Measurements from ENCODE around the gene CDK19. TPM values are rescaled to one million over a fixed set of nuclear protein-coding genes. Genes with fewer than 3 reads are reported as not detected.

Gene CDK19
- total and polyA plus RNA-seq, 2 of the 13 experiments (the other 11 are each of a cell fraction or from before 2014, with no cell fraction given): 13.4 to 27.0 TPM

DNA sequence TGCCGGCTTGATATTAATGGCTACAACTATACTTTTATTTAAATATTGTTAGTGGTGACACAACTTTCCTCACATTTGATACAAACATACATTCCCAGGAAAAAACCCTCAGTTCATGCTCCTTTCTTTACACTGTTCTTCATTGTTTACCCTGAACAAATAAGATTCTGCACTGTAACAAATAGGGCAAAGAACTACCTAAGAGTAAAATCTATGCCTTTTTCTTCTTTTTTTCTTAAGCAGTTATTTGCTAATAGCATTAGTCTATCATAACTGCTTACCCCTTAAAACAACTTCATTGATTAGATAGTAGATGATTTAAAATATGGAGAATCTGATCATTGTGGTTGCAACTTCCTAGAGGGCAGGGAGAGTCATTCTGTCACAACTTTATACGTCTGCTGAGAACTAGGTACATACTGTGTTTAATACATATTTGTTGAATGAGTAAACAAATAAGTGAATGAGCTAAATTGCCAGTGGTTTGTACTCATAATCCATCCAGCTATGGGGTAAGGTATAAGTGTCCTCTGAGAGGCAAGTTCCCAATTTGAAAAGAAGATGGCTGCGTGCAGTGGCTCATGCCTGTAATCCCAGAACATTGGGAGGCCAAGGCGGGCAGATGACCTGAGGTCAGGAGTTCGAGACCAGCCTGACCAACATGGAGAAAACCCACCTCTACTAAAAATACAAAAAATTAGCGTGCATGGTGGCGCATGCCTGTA is 161.0 kb downstream of the CDK19 start (continued):
- TF ChIP-seq, protein P1, sequence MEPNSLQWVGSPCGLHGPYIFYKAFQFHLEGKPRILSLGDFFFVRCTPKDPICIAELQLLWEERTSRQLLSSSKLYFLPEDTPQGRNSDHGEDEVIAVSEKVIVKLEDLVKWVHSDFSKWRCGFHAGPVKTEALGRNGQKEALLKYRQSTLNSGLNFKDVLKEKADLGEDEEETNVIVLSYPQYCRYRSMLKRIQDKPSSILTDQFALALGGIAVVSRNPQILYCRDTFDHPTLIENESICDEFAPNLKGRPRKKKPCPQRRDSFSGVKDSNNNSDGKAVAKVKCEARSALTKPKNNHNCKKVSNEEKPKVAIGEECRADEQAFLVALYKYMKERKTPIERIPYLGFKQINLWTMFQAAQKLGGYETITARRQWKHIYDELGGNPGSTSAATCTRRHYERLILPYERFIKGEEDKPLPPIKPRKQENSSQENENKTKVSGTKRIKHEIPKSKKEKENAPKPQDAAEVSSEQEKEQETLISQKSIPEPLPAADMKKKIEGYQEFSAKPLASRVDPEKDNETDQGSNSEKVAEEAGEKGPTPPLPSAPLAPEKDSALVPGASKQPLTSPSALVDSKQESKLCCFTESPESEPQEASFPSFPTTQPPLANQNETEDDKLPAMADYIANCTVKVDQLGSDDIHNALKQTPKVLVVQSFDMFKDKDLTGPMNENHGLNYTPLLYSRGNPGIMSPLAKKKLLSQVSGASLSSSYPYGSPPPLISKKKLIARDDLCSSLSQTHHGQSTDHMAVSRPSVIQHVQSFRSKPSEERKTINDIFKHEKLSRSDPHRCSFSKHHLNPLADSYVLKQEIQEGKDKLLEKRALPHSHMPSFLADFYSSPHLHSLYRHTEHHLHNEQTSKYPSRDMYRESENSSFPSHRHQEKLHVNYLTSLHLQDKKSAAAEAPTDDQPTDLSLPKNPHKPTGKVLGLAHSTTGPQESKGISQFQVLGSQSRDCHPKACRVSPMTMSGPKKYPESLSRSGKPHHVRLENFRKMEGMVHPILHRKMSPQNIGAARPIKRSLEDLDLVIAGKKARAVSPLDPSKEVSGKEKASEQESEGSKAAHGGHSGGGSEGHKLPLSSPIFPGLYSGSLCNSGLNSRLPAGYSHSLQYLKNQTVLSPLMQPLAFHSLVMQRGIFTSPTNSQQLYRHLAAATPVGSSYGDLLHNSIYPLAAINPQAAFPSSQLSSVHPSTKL (CRISPR knock-in tag; IDR thresholded peaks at IDR 0.05): peak; percentile 90
- TF ChIP-seq CAMTA2 (CRISPR knock-in tag; IDR thresholded peaks at IDR 0.05; ENCODE audit: borderline replicate concordance) (no peak), ZNF749 (CRISPR knock-in tag; IDR thresholded peaks at IDR 0.05; ENCODE audit: borderline replicate concordance) (no peak), ZNF329 (CRISPR knock-in tag; IDR thresholded peaks at IDR 0.05; ENCODE audit: low read depth) (no peak), MIXL1 (CRISPR knock-in tag; IDR thresholded peaks at IDR 0.05) (peak; percentile 48; the same call in 1 of the 2 replicates), TOE1 (CRISPR knock-in tag; IDR thresholded peaks at IDR 0.05) (no peak), RARG (CRISPR knock-in tag; IDR thresholded peaks at IDR 0.05; ENCODE audit: low read depth) (no peak), HIC2 (CRISPR knock-in tag; IDR thresholded peaks at IDR 0.05; ENCODE audit: low read depth) (no peak), EZH2 (conservative IDR thresholded peaks at IDR 0.05; ENCODE audit: low read depth, low read length) (no peak), KAT7 (CRISPR knock-in tag; IDR thresholded peaks at IDR 0.05; ENCODE audit: borderline replicate concordance) (no peak), POLR2AphosphoS2 (IDR thresholded peaks at IDR 0.05; ENCODE audit: low read depth, low read length) (no peak), NFIC (IDR thresholded peaks at IDR 0.05; ENCODE audit: low read length) (peak; percentile 74; the same call in 1 of the 2 replicates), MTF1 (CRISPR knock-in tag; IDR thresholded peaks at IDR 0.05) (no peak), NRL (CRISPR knock-in tag; IDR thresholded peaks at IDR 0.05; ENCODE audit: borderline replicate concordance) (no peak), HHEX (CRISPR knock-in tag; IDR thresholded peaks at IDR 0.05) (no peak), GZF1 (CRISPR knock-in tag; IDR thresholded peaks at IDR 0.05) (no peak)
- TF ChIP-seq, protein P2, sequence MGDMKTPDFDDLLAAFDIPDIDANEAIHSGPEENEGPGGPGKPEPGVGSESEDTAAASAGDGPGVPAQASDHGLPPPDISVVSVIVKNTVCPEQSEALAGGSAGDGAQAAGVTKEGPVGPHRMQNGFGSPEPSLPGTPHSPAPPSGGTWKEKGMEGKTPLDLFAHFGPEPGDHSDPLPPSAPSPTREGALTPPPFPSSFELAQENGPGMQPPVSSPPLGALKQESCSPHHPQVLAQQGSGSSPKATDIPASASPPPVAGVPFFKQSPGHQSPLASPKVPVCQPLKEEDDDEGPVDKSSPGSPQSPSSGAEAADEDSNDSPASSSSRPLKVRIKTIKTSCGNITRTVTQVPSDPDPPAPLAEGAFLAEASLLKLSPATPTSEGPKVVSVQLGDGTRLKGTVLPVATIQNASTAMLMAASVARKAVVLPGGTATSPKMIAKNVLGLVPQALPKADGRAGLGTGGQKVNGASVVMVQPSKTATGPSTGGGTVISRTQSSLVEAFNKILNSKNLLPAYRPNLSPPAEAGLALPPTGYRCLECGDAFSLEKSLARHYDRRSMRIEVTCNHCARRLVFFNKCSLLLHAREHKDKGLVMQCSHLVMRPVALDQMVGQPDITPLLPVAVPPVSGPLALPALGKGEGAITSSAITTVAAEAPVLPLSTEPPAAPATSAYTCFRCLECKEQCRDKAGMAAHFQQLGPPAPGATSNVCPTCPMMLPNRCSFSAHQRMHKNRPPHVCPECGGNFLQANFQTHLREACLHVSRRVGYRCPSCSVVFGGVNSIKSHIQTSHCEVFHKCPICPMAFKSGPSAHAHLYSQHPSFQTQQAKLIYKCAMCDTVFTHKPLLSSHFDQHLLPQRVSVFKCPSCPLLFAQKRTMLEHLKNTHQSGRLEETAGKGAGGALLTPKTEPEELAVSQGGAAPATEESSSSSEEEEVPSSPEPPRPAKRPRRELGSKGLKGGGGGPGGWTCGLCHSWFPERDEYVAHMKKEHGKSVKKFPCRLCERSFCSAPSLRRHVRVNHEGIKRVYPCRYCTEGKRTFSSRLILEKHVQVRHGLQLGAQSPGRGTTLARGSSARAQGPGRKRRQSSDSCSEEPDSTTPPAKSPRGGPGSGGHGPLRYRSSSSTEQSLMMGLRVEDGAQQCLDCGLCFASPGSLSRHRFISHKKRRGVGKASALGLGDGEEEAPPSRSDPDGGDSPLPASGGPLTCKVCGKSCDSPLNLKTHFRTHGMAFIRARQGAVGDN (CRISPR knock-in tag; IDR thresholded peaks at IDR 0.05): no peak

Data from HepG2 (cell line).